ENCODE results near the gene LRCH1.

Gene LRCH1

GRCh38 chr13:46665633-46666482, 112.9 kb downstream of the LRCH1 start:
- DNase-seq (ENCODE audit: low spot score), result no peak

GRCh38 chr13:46666727-46667456, 113.9 kb downstream of the LRCH1 start:
- no peak for DNase-seq (ENCODE audit: low spot score)

GRCh38 chr13:46667687-46668281, 114.8 kb downstream of the LRCH1 start:
- no peak for DNase-seq (ENCODE audit: low spot score)

- DNase-seq (ENCODE audit: low spot score), result peak; percentile 44
Measured at GRCh38 chr13:46668302-46668720, 115.3 kb downstream of the LRCH1 start.

- no peak for DNase-seq (ENCODE audit: low spot score)
Measured at GRCh38 chr13:46668931-46669525, 116.1 kb downstream of the LRCH1 start.

GRCh38 chr13:46672338-46673090, 119.5 kb downstream of the LRCH1 start:
- DNase-seq (ENCODE audit: low spot score), result no peak

- no peak for DNase-seq (ENCODE audit: low spot score)
Measured at GRCh38 chr13:46675016-46675415, 122.0 kb downstream of the LRCH1 start.

GRCh38 chr13:46676378-46676725, 123.4 kb downstream of the LRCH1 start:
- no peak for DNase-seq (ENCODE audit: low spot score)

GRCh38 chr13:46679369-46680120, 126.6 kb downstream of the LRCH1 start:
- peak; percentile 78 for DNase-seq (ENCODE audit: low spot score)

- no peak for DNase-seq (ENCODE audit: low spot score)
Measured at GRCh38 chr13:46682015-46682414, 129.0 kb downstream of the LRCH1 start.

GRCh38 chr13:46682707-46683106, 129.7 kb downstream of the LRCH1 start:
- DNase-seq (ENCODE audit: low spot score), result no peak

- no peak for DNase-seq (ENCODE audit: low spot score)
Measured at GRCh38 chr13:46683676-46684260, 130.8 kb downstream of the LRCH1 start.

- DNase-seq (ENCODE audit: low spot score), result no peak
Measured at GRCh38 chr13:46684287-46685001, 131.5 kb downstream of the LRCH1 start.

GRCh38 chr13:46685006-46685730, 132.2 kb downstream of the LRCH1 start:
- DNase-seq (ENCODE audit: low spot score), result no peak

GRCh38 chr13:46686171-46686570, 133.2 kb downstream of the LRCH1 start:
- DNase-seq (ENCODE audit: low spot score), result no peak

- DNase-seq (ENCODE audit: low spot score), result peak; percentile 18
Measured at GRCh38 chr13:46687810-46688209, 134.8 kb downstream of the LRCH1 start.

GRCh38 chr13:46688306-46688705, 135.3 kb downstream of the LRCH1 start:
- DNase-seq (ENCODE audit: low spot score), result no peak

- no peak for DNase-seq (ENCODE audit: low spot score)
Measured at GRCh38 chr13:46698014-46698413, 145.0 kb downstream of the LRCH1 start.

- peak; percentile 5 for DNase-seq (ENCODE audit: low spot score)
Measured at GRCh38 chr13:46698910-46699460, 146.0 kb downstream of the LRCH1 start.

All from AG08396 (cell line).